WTC11 (cell line): ENCODE results near the gene UCP3.

Source experiments
- ARID4B ChIP-seq: sonication (generic); formaldehyde crosslinking; IDR thresholded peaks from 2 replicates; pipeline ENCODE4 v1.8.0; 2023; ENCODE audit warnings: missing genetic modification reagents, mild to moderate bottlenecking, borderline replicate concordance
- CBFB ChIP-seq: sonication (generic); formaldehyde crosslinking; IDR thresholded peaks from 2 replicates; pipeline ENCODE4 v1.8.1; 2022; ENCODE audit warnings: mild to moderate bottlenecking, low read depth, missing genetic modification reagents
- CTCF ChIP-seq: fragments of 200-600 bp; IDR thresholded peaks from 2 replicates; pipeline ENCODE4 v1.8.0; 2022; ENCODE audit warnings: antibody characterized with exemption
- MAX ChIP-seq: sonication (generic); formaldehyde crosslinking; IDR thresholded peaks from 2 replicates; pipeline ENCODE4 v1.8.0; 2022; ENCODE audit warnings: mild to moderate bottlenecking, missing genetic modification reagents
- MLX ChIP-seq: sonication (generic); formaldehyde crosslinking; IDR thresholded peaks from 2 replicates; pipeline ENCODE4 v1.8.1; 2023; ENCODE audit warnings: mild to moderate bottlenecking, missing genetic modification reagents, moderate library complexity
- NFE2L1 ChIP-seq: sonication (generic); formaldehyde crosslinking; IDR thresholded peaks from 2 replicates; pipeline ENCODE4 v1.8.1; 2023; ENCODE audit warnings: missing genetic modification reagents
- NFYB ChIP-seq: sonication (generic); formaldehyde crosslinking; conservative IDR thresholded peaks from 2 replicates; pipeline ENCODE4 v1.8.0; 2022; ENCODE audit warnings: low read depth, missing genetic modification reagents
- NR2C2 ChIP-seq: sonication (generic); formaldehyde crosslinking; IDR thresholded peaks from 2 replicates; pipeline ENCODE4 v1.8.0; 2022; ENCODE audit warnings: mild to moderate bottlenecking, missing genetic modification reagents
- USF2 ChIP-seq: sonication (generic); formaldehyde crosslinking; IDR thresholded peaks from 2 replicates; pipeline ENCODE4 v1.8.1; 2023; ENCODE audit warnings: mild to moderate bottlenecking, missing genetic modification reagents, moderate library complexity
- ZBTB21 ChIP-seq: sonication (generic); formaldehyde crosslinking; IDR thresholded peaks from 2 replicates; pipeline ENCODE4 v1.8.1; 2023; ENCODE audit warnings: mild to moderate bottlenecking, missing genetic modification reagents, borderline replicate concordance
- ZNF138 ChIP-seq: sonication (generic); formaldehyde crosslinking; conservative IDR thresholded peaks from 2 replicates; pipeline ENCODE4 v1.8.1; 2022; ENCODE audit warnings: mild to moderate bottlenecking, moderate library complexity, missing genetic modification reagents

- TF ChIP-seq NR2C2 (CRISPR knock-in tag) (no peak), USF2 (CRISPR knock-in tag) (no peak), ZNF138 (no peak), ZBTB21 (CRISPR knock-in tag) (no peak), CTCF (no peak), MLX (CRISPR knock-in tag) (no peak), CBFB (no peak), NFE2L1 (CRISPR knock-in tag) (no peak), MAX (CRISPR knock-in tag) (no peak), ARID4B (CRISPR knock-in tag) (no peak), NFYB (no peak)
Measured at GRCh38 chr11:74004759-74005615, 3.9 kb downstream of the UCP3 start.
